ENCODE measurements around the gene ENTR1.
"Not testable (repeated sequence)": the region's sequence is repeated elsewhere in the genome, so short reads cannot be mapped to it uniquely, and the experiment has no call there.

ENTR1 gene

GRCh38 chr9:136412962-136413361 is 2.5 kb upstream of the ENTR1 start:
- no peak overlapping the region for H3K4me3 ChIP-seq (ENCODE audit: low read depth, low read length)
- DNase-seq (ENCODE audit: low read depth, low spot score): no peak
- TF ChIP-seq CTCF (IDR thresholded peaks at IDR 0.05; ENCODE audit: low read depth, low read length): no peak
- in situ Hi-C loops (cut with HindIII; ENCODE audit: low sequenced_read_pairs): no loop called here

- no peak for DNase-seq (ENCODE audit: low read depth, low spot score)
- in situ Hi-C loops (cut with HindIII; ENCODE audit: low sequenced_read_pairs): no loop called here
- peak overlapping the region; percentile 91 for H3K4me3 ChIP-seq (ENCODE audit: low read depth, low read length)
- TF ChIP-seq CTCF (IDR thresholded peaks at IDR 0.05; ENCODE audit: low read depth, low read length): no peak
These were observed 964 bp upstream of the ENTR1 start for GRCh38 chr9:136411378-136411777.

GRCh38 chr9:136409557-136410455 is 608 bp downstream of the ENTR1 start:
- no peak for DNase-seq (ENCODE audit: low read depth, low spot score)
- in situ Hi-C loops (cut with HindIII; ENCODE audit: low sequenced_read_pairs): no loop called here
- H3K4me3 ChIP-seq (ENCODE audit: low read depth, low read length): peak overlapping the region; percentile 91
- TF ChIP-seq CTCF (IDR thresholded peaks at IDR 0.05; ENCODE audit: low read depth, low read length): no peak

- no peak for DNase-seq (ENCODE audit: low read depth, low spot score)
- H3K4me3 ChIP-seq (ENCODE audit: low read depth, low read length): no peak overlapping the region
- no peak for TF ChIP-seq CTCF (IDR thresholded peaks at IDR 0.05; ENCODE audit: low read depth, low read length)
- in situ Hi-C loops (cut with HindIII; ENCODE audit: low sequenced_read_pairs): no loop called here
These were observed 2.5 kb downstream of the ENTR1 start for GRCh38 chr9:136407911-136408310.

- in situ Hi-C loops (cut with HindIII; ENCODE audit: low sequenced_read_pairs); H3K4me3 ChIP-seq (ENCODE audit: low read depth, low read length); DNase-seq (ENCODE audit: low read depth, low spot score): not testable (repeated sequence)
These were observed 3.4 kb downstream of the ENTR1 start for GRCh38 chr9:136407061-136407460.

GRCh38 chr9:136405904-136406303 is 4.5 kb downstream of the ENTR1 start:
- DNase-seq (ENCODE audit: low read depth, low spot score); in situ Hi-C loops (cut with HindIII; ENCODE audit: low sequenced_read_pairs); H3K4me3 ChIP-seq (ENCODE audit: low read depth, low read length): not testable (repeated sequence)

GRCh38 chr9:136405481-136405880 is 4.9 kb downstream of the ENTR1 start:
- no peak for DNase-seq (ENCODE audit: low read depth, low spot score)
- H3K4me3 ChIP-seq (ENCODE audit: low read depth, low read length): no peak overlapping the region
- no peak for TF ChIP-seq CTCF (IDR thresholded peaks at IDR 0.05; ENCODE audit: low read depth, low read length)
- in situ Hi-C loops (cut with HindIII; ENCODE audit: low sequenced_read_pairs): no loop called here
